Fibroblast of the aortic adventitia (primary cell): ENCODE measurements around the gene DOCK1. TPM values are rescaled to one million over a fixed set of nuclear protein-coding genes. Genes with fewer than 3 reads are reported as not detected.

Experiments
- DNase-seq: peaks from one replicate; pipeline ENCODE4 v3.0.0-alpha.2; 2010; ENCODE audit warnings: low read depth
- H3K4me3 ChIP-seq: 2 replicates; pipeline ENCODE4 v1.5.1; 2011; ENCODE audit warnings: low read depth, mild to moderate bottlenecking, control low read depth, low read length, moderate library complexity
- CTCF ChIP-seq: IDR thresholded peaks from 2 replicates; pipeline ENCODE4 v1.5.1; 2011; ENCODE audit warnings: mild to moderate bottlenecking, low read length, control low read depth, inconsistent platforms; ENCODE audit not compliant: insufficient read depth
- total RNA-seq: library from RNA; depleted of rRNA; stranded (reverse); fragments of >200 nt; gene quantifications from 2 replicates; pipeline ENCODE4 v1.2.3, GENCODE V29; 2012; ENCODE audit warnings: low replicate concordance

The DOCK1 gene
- total RNA-seq, 1 donor = 75.2 TPM

GRCh38 chr10:127440371-127440770, 535.1 kb downstream of the DOCK1 start:
- no peak for DNase-seq
- TF ChIP-seq CTCF = no peak
- H3K4me3 ChIP-seq = no peak overlapping the region

- no peak for DNase-seq
- TF ChIP-seq CTCF = no peak
- no peak overlapping the region for H3K4me3 ChIP-seq
Measured at GRCh38 chr10:127441350-127442219, 536.4 kb downstream of the DOCK1 start.

GRCh38 chr10:127442220-127442525, 536.9 kb downstream of the DOCK1 start:
- DNase-seq = no peak
- TF ChIP-seq CTCF = no peak

GRCh38 chr10:127444155-127444554, 538.9 kb downstream of the DOCK1 start:
- H3K4me3 ChIP-seq = no peak overlapping the region
- DNase-seq = no peak
- TF ChIP-seq CTCF = no peak

More at GRCh38 chr10:127442220-127442525, 536.9 kb downstream of the DOCK1 start:
- H3K4me3 ChIP-seq = no peak overlapping the region

- TF ChIP-seq CTCF = no peak
- no peak for DNase-seq
- H3K4me3 ChIP-seq = no peak overlapping the region
Measured at GRCh38 chr10:127447197-127447596, 542.0 kb downstream of the DOCK1 start.

GRCh38 chr10:127449490-127449889, 544.3 kb downstream of the DOCK1 start:
- no peak overlapping the region for H3K4me3 ChIP-seq
- DNase-seq = no peak
- no peak for TF ChIP-seq CTCF

- TF ChIP-seq CTCF = no peak
- DNase-seq = no peak
- no peak overlapping the region for H3K4me3 ChIP-seq
Measured at GRCh38 chr10:127450644-127451043, 545.4 kb downstream of the DOCK1 start.
